ENCODE measurements around the gene PRKD1.

PRKD1 gene

GRCh38 chr14:29815016-29815674 is 112.5 kb downstream of the PRKD1 start:
- Histone ChIP-seq H3K4me1 (ENCODE audit: control insufficient read depth, insufficient read depth, low read length) (peaks cover 4% of the 10 kb centered on the region; the same call in 1 of the 2 replicates), H3K27me3 (ENCODE audit: control insufficient read depth, insufficient read depth, low read length) (no peaks in the 10 kb centered on the region), H3K27ac (ENCODE audit: low read depth, low read length) (no peak overlapping the region), H3K36me3 (ENCODE audit: control insufficient read depth, insufficient read depth, low read length) (no peaks in the 10 kb centered on the region), H3K9ac (ENCODE audit: low read length) (no peak overlapping the region), H3K9me3 (ENCODE audit: control insufficient read depth, insufficient read depth, low read depth, low read length) (no peaks in the 10 kb centered on the region), H3K4me3 (ENCODE audit: low read depth, low read length) (no peak overlapping the region)

GRCh38 chr14:29814156-29815015 is 113.3 kb downstream of the PRKD1 start:
- no peaks in the 10 kb centered on the region for H3K27me3 ChIP-seq (ENCODE audit: control insufficient read depth, insufficient read depth, low read length)
- H3K9me3 ChIP-seq (ENCODE audit: control insufficient read depth, insufficient read depth, low read depth, low read length): no peaks in the 10 kb centered on the region
- H3K27ac ChIP-seq (ENCODE audit: low read depth, low read length): no peak overlapping the region
- H3K36me3 ChIP-seq (ENCODE audit: control insufficient read depth, insufficient read depth, low read length): no peaks in the 10 kb centered on the region
- no peak overlapping the region for H3K9ac ChIP-seq (ENCODE audit: low read length)
- H3K4me1 ChIP-seq (ENCODE audit: control insufficient read depth, insufficient read depth, low read length): peaks cover 4% of the 10 kb centered on the region; the same call in 1 of the 2 replicates
- no peak overlapping the region for H3K4me3 ChIP-seq (ENCODE audit: low read depth, low read length)

GRCh38 chr14:29810682-29811081 is 117.0 kb downstream of the PRKD1 start:
- Histone ChIP-seq H3K9ac (ENCODE audit: low read length) (no peak overlapping the region), H3K36me3 (ENCODE audit: control insufficient read depth, insufficient read depth, low read length) (no peaks in the 10 kb centered on the region), H3K4me1 (ENCODE audit: control insufficient read depth, insufficient read depth, low read length) (peaks cover 20% of the 10 kb centered on the region; the same call in 1 of the 2 replicates), H3K4me3 (ENCODE audit: low read depth, low read length) (no peak overlapping the region), H3K27me3 (ENCODE audit: control insufficient read depth, insufficient read depth, low read length) (no peaks in the 10 kb centered on the region), H3K9me3 (ENCODE audit: control insufficient read depth, insufficient read depth, low read depth, low read length) (no peaks in the 10 kb centered on the region), H3K27ac (ENCODE audit: low read depth, low read length) (no peak overlapping the region)

GRCh38 chr14:29810064-29810463 is 117.6 kb downstream of the PRKD1 start:
- no peaks in the 10 kb centered on the region for H3K9me3 ChIP-seq (ENCODE audit: control insufficient read depth, insufficient read depth, low read depth, low read length)
- H3K36me3 ChIP-seq (ENCODE audit: control insufficient read depth, insufficient read depth, low read length): no peaks in the 10 kb centered on the region
- H3K27me3 ChIP-seq (ENCODE audit: control insufficient read depth, insufficient read depth, low read length): no peaks in the 10 kb centered on the region
- no peak overlapping the region for H3K27ac ChIP-seq (ENCODE audit: low read depth, low read length)
- H3K4me3 ChIP-seq (ENCODE audit: low read depth, low read length): no peak overlapping the region
- H3K4me1 ChIP-seq (ENCODE audit: control insufficient read depth, insufficient read depth, low read length): peaks cover 26% of the 10 kb centered on the region; the same call in 1 of the 2 replicates
- no peak overlapping the region for H3K9ac ChIP-seq (ENCODE audit: low read length)

- peak overlapping the region; percentile 72 for H3K27ac ChIP-seq (ENCODE audit: low read depth, low read length)
- no peaks in the 10 kb centered on the region for H3K36me3 ChIP-seq (ENCODE audit: control insufficient read depth, insufficient read depth, low read length)
- no peak overlapping the region for H3K9ac ChIP-seq (ENCODE audit: low read length)
- H3K27me3 ChIP-seq (ENCODE audit: control insufficient read depth, insufficient read depth, low read length): no peaks in the 10 kb centered on the region
- peaks cover 28% of the 10 kb centered on the region; the same call in 1 of the 2 replicates for H3K4me1 ChIP-seq (ENCODE audit: control insufficient read depth, insufficient read depth, low read length)
- H3K9me3 ChIP-seq (ENCODE audit: control insufficient read depth, insufficient read depth, low read depth, low read length): no peaks in the 10 kb centered on the region
- no peak overlapping the region for H3K4me3 ChIP-seq (ENCODE audit: low read depth, low read length)
Observed at GRCh38 chr14:29806124-29806517, 121.5 kb downstream of the PRKD1 start.

- no peaks in the 10 kb centered on the region for H3K27me3 ChIP-seq (ENCODE audit: control insufficient read depth, insufficient read depth, low read length)
- peak overlapping the region; percentile 72 for H3K27ac ChIP-seq (ENCODE audit: low read depth, low read length)
- no peak overlapping the region for H3K9ac ChIP-seq (ENCODE audit: low read length)
- no peak overlapping the region for H3K4me3 ChIP-seq (ENCODE audit: low read depth, low read length)
- peaks cover 28% of the 10 kb centered on the region; the same call in 1 of the 2 replicates for H3K4me1 ChIP-seq (ENCODE audit: control insufficient read depth, insufficient read depth, low read length)
- H3K9me3 ChIP-seq (ENCODE audit: control insufficient read depth, insufficient read depth, low read depth, low read length): no peaks in the 10 kb centered on the region
- H3K36me3 ChIP-seq (ENCODE audit: control insufficient read depth, insufficient read depth, low read length): no peaks in the 10 kb centered on the region
Observed at GRCh38 chr14:29805415-29806123, 122.1 kb downstream of the PRKD1 start.

GRCh38 chr14:29804481-29805266 is 123.0 kb downstream of the PRKD1 start:
- no peak overlapping the region for H3K9ac ChIP-seq (ENCODE audit: low read length)
- H3K27ac ChIP-seq (ENCODE audit: low read depth, low read length): no peak overlapping the region
- no peaks in the 10 kb centered on the region for H3K27me3 ChIP-seq (ENCODE audit: control insufficient read depth, insufficient read depth, low read length)
- H3K9me3 ChIP-seq (ENCODE audit: control insufficient read depth, insufficient read depth, low read depth, low read length): no peaks in the 10 kb centered on the region
- no peak overlapping the region for H3K4me3 ChIP-seq (ENCODE audit: low read depth, low read length)
- H3K36me3 ChIP-seq (ENCODE audit: control insufficient read depth, insufficient read depth, low read length): no peaks in the 10 kb centered on the region
- H3K4me1 ChIP-seq (ENCODE audit: control insufficient read depth, insufficient read depth, low read length): peaks cover 24% of the 10 kb centered on the region; the same call in 1 of the 2 replicates

- no peaks in the 10 kb centered on the region for H3K27me3 ChIP-seq (ENCODE audit: control insufficient read depth, insufficient read depth, low read length)
- no peaks in the 10 kb centered on the region for H3K36me3 ChIP-seq (ENCODE audit: control insufficient read depth, insufficient read depth, low read length)
- no peaks in the 10 kb centered on the region for H3K9me3 ChIP-seq (ENCODE audit: control insufficient read depth, insufficient read depth, low read depth, low read length)
- no peak overlapping the region for H3K9ac ChIP-seq (ENCODE audit: low read length)
- peaks cover 24% of the 10 kb centered on the region; the same call in 1 of the 2 replicates for H3K4me1 ChIP-seq (ENCODE audit: control insufficient read depth, insufficient read depth, low read length)
- H3K27ac ChIP-seq (ENCODE audit: low read depth, low read length): no peak overlapping the region
- H3K4me3 ChIP-seq (ENCODE audit: low read depth, low read length): no peak overlapping the region
Observed at GRCh38 chr14:29803045-29803444, 124.6 kb downstream of the PRKD1 start.

GRCh38 chr14:29802211-29802610 is 125.4 kb downstream of the PRKD1 start:
- Histone ChIP-seq H3K36me3 (ENCODE audit: control insufficient read depth, insufficient read depth, low read length) (no peaks in the 10 kb centered on the region), H3K4me1 (ENCODE audit: control insufficient read depth, insufficient read depth, low read length) (peaks cover 24% of the 10 kb centered on the region; the same call in 1 of the 2 replicates), H3K4me3 (ENCODE audit: low read depth, low read length) (no peak overlapping the region), H3K9me3 (ENCODE audit: control insufficient read depth, insufficient read depth, low read depth, low read length) (no peaks in the 10 kb centered on the region), H3K27ac (ENCODE audit: low read depth, low read length) (no peak overlapping the region), H3K27me3 (ENCODE audit: control insufficient read depth, insufficient read depth, low read length) (no peaks in the 10 kb centered on the region), H3K9ac (ENCODE audit: low read length) (no peak overlapping the region)

- Histone ChIP-seq H3K9me3 (ENCODE audit: control insufficient read depth, insufficient read depth, low read depth, low read length) (no peaks in the 10 kb centered on the region), H3K4me1 (ENCODE audit: control insufficient read depth, insufficient read depth, low read length) (peaks cover 11% of the 10 kb centered on the region; the same call in 1 of the 2 replicates), H3K27ac (ENCODE audit: low read depth, low read length) (no peak overlapping the region), H3K36me3 (ENCODE audit: control insufficient read depth, insufficient read depth, low read length) (no peaks in the 10 kb centered on the region), H3K27me3 (ENCODE audit: control insufficient read depth, insufficient read depth, low read length) (no peaks in the 10 kb centered on the region), H3K4me3 (ENCODE audit: low read depth, low read length) (no peak overlapping the region), H3K9ac (ENCODE audit: low read length) (no peak overlapping the region)
Observed at GRCh38 chr14:29800961-29801360, 126.7 kb downstream of the PRKD1 start.

Measured in HUES6 (cell line).